Common myeloid progenitor, CD34-positive (primary cell): ENCODE data around the gene FNIP2.

ENCODE experiments used
- CTCF ChIA-PET: fragments of 350-600 bp; sonication (Branson Sonifier 250); formaldehyde crosslinking; loops from one replicate; lab custom pipeline; 2021; ENCODE audit warnings: antibody characterized with exemption; lab: Charles Lee
- POLR2A ChIA-PET: fragments of 350-600 bp; sonication (Branson Sonifier 250); formaldehyde crosslinking; loops from one replicate; lab custom pipeline; 2021; ENCODE audit warnings: antibody characterized with exemption; lab: Charles Lee
- DNase-seq, 3 donors: peaks; one replicate each; pipeline versions ENCODE4 v3.0.0 to v3.0.0-alpha.2; 2013
- H3K27ac ChIP-seq, 2 experiments: 1 replicate in 1 of 2; 2 replicates in 1 of 2; pipeline ENCODE4 v1.7.0; 2013; ENCODE audit warnings: inconsistent platforms in 2 of 2, low read length in 2 of 2, mild to moderate bottlenecking in 2 of 2, low read depth in 1 of 2, moderate library complexity in 1 of 2; ENCODE audit not compliant: severe bottlenecking in 2 of 2, insufficient read depth in 1 of 2, poor library complexity in 1 of 2
- H3K27me3 ChIP-seq, 5 experiments: replicated peaks in 2 of 5; 1 replicate in 3 of 5; 2 replicates in 2 of 5; pipeline versions ENCODE4 v1.6.1 to v1.7.0; 2013; ENCODE audit warnings: low read length in 4 of 5, mild to moderate bottlenecking in 2 of 5, moderate library complexity in 2 of 5, inconsistent platforms in 1 of 5; ENCODE audit not compliant: insufficient read depth in 5 of 5, control insufficient read depth in 4 of 5
- H3K36me3 ChIP-seq, 4 experiments: 1 replicate in 2 of 4; 2 replicates in 2 of 4; pipeline versions ENCODE4 v1.6.1 to v1.7.0; 2013; ENCODE audit warnings: low read length in 3 of 4, control low read depth in 1 of 4, mild to moderate bottlenecking in 1 of 4; ENCODE audit not compliant: control insufficient read depth in 4 of 4, insufficient read depth in 4 of 4
- H3K4me1 ChIP-seq, 4 experiments: 1 replicate in 3 of 4; 2 replicates in 1 of 4; pipeline versions ENCODE4 v1.6.1 to v1.7.1; 2013; ENCODE audit warnings: low read length in 3 of 4, mild to moderate bottlenecking in 3 of 4, control low read depth in 1 of 4, inconsistent platforms in 1 of 4, moderate library complexity in 1 of 4; ENCODE audit not compliant: control insufficient read depth in 4 of 4, insufficient read depth in 4 of 4; ENCODE audit errors: control extremely low read depth in 1 of 4
- H3K4me3 ChIP-seq, 7 experiments: 1 replicate in 4 of 7; 2 replicates in 3 of 7; pipeline versions ENCODE4 v1.5.1 to v1.7.0; 2013; ENCODE audit warnings: mild to moderate bottlenecking in 7 of 7, low read length in 6 of 7, moderate library complexity in 6 of 7, inconsistent platforms in 2 of 7, low read depth in 2 of 7, control low read depth in 1 of 7; ENCODE audit not compliant: insufficient read depth in 4 of 7, control insufficient read depth in 1 of 7; ENCODE audit errors: extremely low read depth in 1 of 7
- H3K9me3 ChIP-seq, 5 experiments: 1 replicate in 4 of 5; 2 replicates in 1 of 5; pipeline versions ENCODE4 v1.6.1 to v1.7.1; 2013; ENCODE audit warnings: low read length in 4 of 5, mild to moderate bottlenecking in 2 of 5, inconsistent platforms in 1 of 5, low read depth in 1 of 5, moderate library complexity in 1 of 5; ENCODE audit not compliant: control insufficient read depth in 4 of 5, insufficient read depth in 2 of 5; ENCODE audit errors: control extremely low read depth in 1 of 5
- WGBS: methylation state at CpG from one replicate; pipeline ENCODE4 v1.1.5; 2013; ENCODE audit not compliant: insufficient coverage; 5-methylcytosine and 5-hydroxymethylcytosine counted together

Gene FNIP2

DNA sequence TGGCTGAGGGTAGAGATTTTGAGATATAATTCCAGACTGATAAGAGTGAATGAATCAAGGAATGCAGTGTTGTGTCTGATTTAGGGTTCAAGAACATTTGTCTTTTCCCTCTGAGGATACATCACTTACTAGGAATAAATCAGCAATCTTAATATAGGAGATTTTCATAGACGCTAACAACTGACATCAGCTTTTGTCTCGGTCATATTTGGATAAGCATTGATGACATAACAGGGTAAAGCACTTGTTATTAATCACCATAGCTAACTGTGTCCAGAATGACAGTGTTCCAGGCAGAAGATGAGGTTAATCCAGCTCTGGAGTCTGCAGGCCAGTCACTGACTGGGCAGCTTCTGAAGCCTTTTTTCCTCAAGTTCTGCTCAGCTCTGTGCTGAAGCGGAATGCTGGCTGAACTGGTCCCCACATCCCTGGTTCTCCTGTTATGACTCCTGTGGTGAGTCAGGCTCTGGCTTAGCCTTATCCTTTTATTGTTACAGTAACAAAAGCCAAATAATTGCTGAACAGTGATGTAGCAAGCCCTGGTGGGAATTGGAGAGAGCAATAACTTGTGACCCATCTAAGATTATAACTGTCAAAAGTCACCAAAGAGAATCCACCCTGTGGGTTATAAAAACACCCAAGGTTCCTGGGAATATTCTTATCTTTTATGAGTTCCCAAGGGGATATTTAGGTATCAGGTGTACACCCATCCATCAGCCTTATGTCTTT is 41.8 kb downstream of the FNIP2 start:
- no peaks in the 10 kb centered on the region for H3K27me3 ChIP-seq
- WGBS, result 38% methylated on average over 2 of the region's 3 CpGs
- DNase-seq, result peak in 1 of 3 donors; percentile 51
- no peaks in the 10 kb centered on the region for H3K9me3 ChIP-seq
- POLR2A ChIA-PET, result interaction anchor here (0.6 to 1.0 kb wide), 2 partner anchors 42 to 76 kb away, joined by 3 read pairs; partner anchors contain the start of gene FNIP2
- H3K36me3 ChIP-seq, result no peaks in the 10 kb centered on the region
- H3K4me1 ChIP-seq, result peaks cover 33 to 82% (median 62%) of the 10 kb centered on the region in 4 experiments
- peak overlapping the region in 6 of 7 experiments; percentile 1 to 47 (median 24) for H3K4me3 ChIP-seq
- CTCF ChIA-PET, result interaction anchor here (0.7 to 1.5 kb wide), 11 partner anchors 9 to 310 kb away, joined by 3 to 5 read pairs (median 3); partner anchors contain the start of gene FNIP2
- H3K27ac ChIP-seq, result peak overlapping the region; percentile 13 to 60

DNA sequence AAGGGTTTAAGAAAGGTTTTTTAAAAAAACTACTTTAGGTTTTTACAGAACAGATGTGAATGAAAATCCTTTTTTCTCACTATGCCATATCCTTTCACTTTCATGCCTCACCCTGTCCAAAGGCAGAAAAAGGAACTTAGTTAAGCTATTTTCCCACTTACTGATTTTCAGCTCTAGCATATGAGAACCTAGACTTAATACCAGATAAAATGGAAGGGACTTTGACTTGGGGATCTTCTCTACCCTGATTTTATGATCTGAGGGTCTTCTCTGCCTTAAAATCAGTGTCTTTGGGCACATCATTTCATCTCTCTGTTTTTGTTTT is 42.4 kb downstream of the FNIP2 start:
- H3K9me3 ChIP-seq, result no peaks in the 10 kb centered on the region
- H3K27me3 ChIP-seq, result no peaks in the 10 kb centered on the region
- H3K27ac ChIP-seq, result no peak overlapping the region
- DNase-seq, result peak in 2 of 3 donors; percentile 58 to 64
- ChIA-PET CTCF (interaction anchor here (0.9 to 1.3 kb wide), 9 partner anchors 8 to 40 kb away, joined by 3 to 6 read pairs (median 4); no protein-coding TSS in a partner anchor), POLR2A (interaction anchor here (1.2 kb wide), 1 partner anchor 12 kb away, joined by 4 read pairs; no protein-coding TSS in a partner anchor)
- H3K4me3 ChIP-seq, result peak overlapping the region in 4 of 7 experiments; percentile 1 to 47 (median 38)
- no peaks in the 10 kb centered on the region for H3K36me3 ChIP-seq
- H3K4me1 ChIP-seq, result peaks cover 32 to 77% (median 57%) of the 10 kb centered on the region in 4 experiments

DNA sequence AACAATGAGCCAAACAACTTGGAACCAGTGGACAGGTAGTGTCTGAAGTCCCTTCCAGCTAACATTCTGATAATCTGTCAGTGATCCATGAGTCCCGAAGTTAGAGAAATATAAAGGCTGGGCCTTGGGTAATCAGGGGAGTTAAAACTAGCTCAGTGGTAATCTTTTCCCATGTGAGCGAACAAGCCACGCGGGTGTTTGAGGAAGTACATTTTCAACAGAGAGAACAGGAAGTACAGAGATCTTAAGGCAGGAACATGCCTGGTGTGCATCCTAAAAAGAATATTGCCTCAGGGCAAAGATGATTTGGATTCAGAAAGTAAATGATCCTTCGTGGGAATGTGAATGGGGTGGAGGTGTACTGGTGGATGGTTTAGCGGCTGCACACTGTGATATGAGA is 42.9 kb downstream of the FNIP2 start:
- 0% methylated on average over 4 of the region's 6 CpGs for WGBS
- Histone ChIP-seq H3K27ac (peak overlapping the region in 1 of 2 experiments; percentile 32), H3K9me3 (no peaks in the 10 kb centered on the region), H3K4me1 (peaks cover 29 to 72% (median 54%) of the 10 kb centered on the region in 4 experiments), H3K4me3 (peak overlapping the region in 1 of 7 experiments; percentile 51), H3K27me3 (no peaks in the 10 kb centered on the region), H3K36me3 (no peaks in the 10 kb centered on the region)
- CTCF ChIA-PET, result interaction anchor here (0.9 to 1.3 kb wide), 6 partner anchors 13 to 40 kb away, joined by 3 to 6 read pairs (median 4); no protein-coding TSS in a partner anchor
- POLR2A ChIA-PET, result interaction anchor here (1.2 kb wide), 1 partner anchor 11 kb away, joined by 4 read pairs; no protein-coding TSS in a partner anchor
- peak; percentile 54 to 89 (median 81) for DNase-seq

DNA sequence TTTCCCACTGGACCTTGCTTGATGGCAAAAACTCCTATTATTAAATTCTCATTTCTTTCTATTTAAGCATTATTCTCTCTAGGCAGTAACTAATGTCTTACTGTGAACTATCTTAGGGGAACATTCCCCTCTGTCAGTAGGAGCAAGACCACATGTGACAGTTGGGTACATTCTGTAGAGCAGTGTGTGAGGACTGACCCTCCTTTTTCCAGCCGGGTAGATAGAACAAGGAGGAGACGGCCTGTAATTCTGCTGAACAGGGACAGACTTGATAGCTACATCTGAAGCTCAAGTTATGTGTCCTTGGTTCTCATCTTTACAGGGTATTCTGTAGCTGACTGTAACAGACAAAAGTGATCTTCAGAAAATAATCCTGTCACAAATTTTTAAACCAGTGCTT is 43.3 kb downstream of the FNIP2 start:
- no peak for DNase-seq
- 77% methylated on average over 2 of the region's 2 CpGs for WGBS
- Histone ChIP-seq H3K27ac (peak overlapping the region in 1 of 2 experiments; percentile 32), H3K4me1 (peaks cover 29 to 72% (median 55%) of the 10 kb centered on the region in 4 experiments), H3K36me3 (no peaks in the 10 kb centered on the region), H3K27me3 (no peaks in the 10 kb centered on the region), H3K9me3 (no peaks in the 10 kb centered on the region), H3K4me3 (peak overlapping the region in 1 of 7 experiments; percentile 51)
- POLR2A ChIA-PET, result interaction anchor here (1.2 kb wide), 1 partner anchor 11 kb away, joined by 4 read pairs; no protein-coding TSS in a partner anchor
- CTCF ChIA-PET, result interaction anchor here (0.9 to 1.3 kb wide), 6 partner anchors 13 to 39 kb away, joined by 3 to 6 read pairs (median 4); no protein-coding TSS in a partner anchor

DNA sequence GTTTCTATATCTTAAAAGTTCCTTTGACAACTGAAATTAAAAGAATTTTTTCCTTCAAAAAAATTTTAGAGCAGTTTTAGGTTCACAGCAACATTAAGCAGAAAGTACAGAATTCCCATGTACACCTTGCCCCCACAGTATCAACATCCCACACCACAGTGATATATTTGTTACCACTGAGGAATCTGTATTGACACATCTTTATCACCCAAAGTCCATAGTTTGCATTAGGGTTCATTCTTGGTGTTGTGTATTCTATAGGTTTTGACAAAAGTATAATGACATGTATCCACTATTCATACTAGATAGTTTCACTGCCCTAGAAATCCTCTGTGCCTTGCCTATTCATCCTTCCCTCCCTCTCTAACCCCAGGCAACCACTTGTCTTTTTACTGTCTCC is 43.7 kb downstream of the FNIP2 start:
- no peaks in the 10 kb centered on the region for H3K36me3 ChIP-seq
- ChIA-PET CTCF (interaction anchor here (1.3 kb wide), 1 partner anchor 16 kb away, joined by 3 read pairs; no protein-coding TSS in a partner anchor), POLR2A (no interaction called here)
- no peak for DNase-seq
- no peak overlapping the region for H3K27ac ChIP-seq
- peaks cover 29 to 73% (median 55%) of the 10 kb centered on the region in 4 experiments for H3K4me1 ChIP-seq
- H3K27me3 ChIP-seq, result no peaks in the 10 kb centered on the region
- no peak overlapping the region for H3K4me3 ChIP-seq
- no peaks in the 10 kb centered on the region for H3K9me3 ChIP-seq

DNA sequence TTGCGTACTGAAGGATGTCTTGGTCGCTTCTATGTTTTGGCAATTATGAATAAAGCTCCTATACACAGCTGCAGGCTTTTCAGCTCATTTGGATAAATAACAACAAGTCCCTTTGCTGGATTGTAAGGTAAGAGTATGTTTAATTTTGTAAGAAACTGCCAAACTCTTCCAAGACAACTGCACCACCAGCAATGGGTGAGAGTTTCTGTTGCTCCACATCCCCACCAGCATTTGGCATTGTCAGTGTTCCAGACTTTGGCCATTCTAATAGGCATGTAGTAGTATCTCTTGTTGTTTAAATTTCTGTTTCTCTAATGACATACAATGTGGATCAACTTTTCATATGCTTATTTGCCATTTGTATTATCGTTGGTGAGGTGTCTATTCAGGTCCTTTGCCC is 44.3 kb downstream of the FNIP2 start:
- Histone ChIP-seq H3K27me3 (no peaks in the 10 kb centered on the region), H3K4me1 (peaks cover 33 to 73% (median 54%) of the 10 kb centered on the region in 4 experiments), H3K4me3 (no peak overlapping the region), H3K36me3 (no peaks in the 10 kb centered on the region), H3K27ac (no peak overlapping the region), H3K9me3 (no peaks in the 10 kb centered on the region)
- DNase-seq, result no peak
- ChIA-PET CTCF (no interaction called here), POLR2A (no interaction called here)
- WGBS, result no CpG with 5 or more reads among the region's 3 CpGs

DNA sequence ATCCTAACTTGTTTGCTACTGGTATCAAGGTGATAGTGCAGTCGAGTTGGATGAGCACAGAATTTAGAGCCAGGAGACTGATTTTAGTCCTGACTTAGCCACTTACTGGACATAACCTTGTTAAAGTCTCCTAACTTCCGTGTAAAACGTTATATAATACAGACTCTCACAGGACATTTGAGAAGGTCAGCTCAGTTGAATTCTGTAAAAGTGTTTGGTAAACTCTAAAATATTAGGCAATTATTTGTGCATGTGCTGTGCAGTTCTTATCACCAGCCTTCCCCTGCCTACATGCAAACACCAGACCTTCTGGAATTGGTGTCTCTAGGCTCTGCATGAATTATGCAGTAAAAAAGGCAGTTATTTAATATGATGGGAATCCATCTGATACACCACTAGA is 45.4 kb downstream of the FNIP2 start:
- Histone ChIP-seq H3K36me3 (no peaks in the 10 kb centered on the region), H3K4me1 (peaks cover 28 to 73% (median 51%) of the 10 kb centered on the region in 4 experiments), H3K27me3 (no peaks in the 10 kb centered on the region), H3K9me3 (no peaks in the 10 kb centered on the region), H3K27ac (no peak overlapping the region), H3K4me3 (no peak overlapping the region)
- CTCF ChIA-PET, result interaction anchor here (1.0 to 1.2 kb wide), 2 partner anchors 9 to 644 kb away, joined by 3 to 5 read pairs; no protein-coding TSS in a partner anchor
- no peak for DNase-seq
- POLR2A ChIA-PET, result no interaction called here
- 100% methylated on average over 1 of the region's 3 CpGs for WGBS
